Cardiac muscle cell (in vitro differentiated cells and primary cell): Measurements from ENCODE around the gene LRCH2. TPM values are rescaled to one million over a fixed set of nuclear protein-coding genes. Genes with fewer than 3 reads are reported as not detected.
A peak's percentile ranks its signal among the peaks of the same experiment; 100 is the strongest.

Source experiments
- DNase-seq, 2 donors: peaks; one replicate each; pipeline versions ENCODE4 v3.0.0 to v3.0.0-alpha.2; 2010 to 2017; ENCODE audit warnings: low read depth in 1 of 2, low spot score in 1 of 2
- H3K27ac ChIP-seq: fragments of 200-600 bp; sonication (generic); 2 replicates; pipeline ENCODE4 v1.5.1; 2016
- H3K27me3 ChIP-seq: fragments of 200-600 bp; sonication (generic); 2 replicates; pipeline ENCODE4 v1.6.0; 2016; ENCODE audit warnings: control low read depth
- H3K36me3 ChIP-seq: fragments of 200-600 bp; sonication (generic); 2 replicates; pipeline ENCODE4 v1.5.1; 2016; ENCODE audit warnings: control low read depth
- H3K4me1 ChIP-seq: fragments of 200-600 bp; sonication (generic); 2 replicates; pipeline ENCODE4 v1.8.1; 2017; ENCODE audit warnings: low read depth, mild to moderate bottlenecking, mixed run types
- H3K4me3 ChIP-seq: fragments of 200-600 bp; sonication (generic); 2 replicates; pipeline ENCODE4 v1.5.1; 2016; ENCODE audit warnings: mild to moderate bottlenecking
- H3K9me3 ChIP-seq: fragments of 200-600 bp; sonication (generic); 2 replicates; pipeline ENCODE4 v1.5.1; 2017; ENCODE audit warnings: low read depth, mild to moderate bottlenecking, control low read depth
- CTCF ChIP-seq: IDR thresholded peaks from 2 replicates; pipeline ENCODE4 v1.5.1; 2012; ENCODE audit warnings: low read depth, mild to moderate bottlenecking, low read length
- polyA plus RNA-seq: library from polyadenylated mRNA; unstranded; fragments of >200 nt; fragmentation: Nextera tagmentation; extraction: Ambion mirVana; gene quantifications from 2 replicates; pipeline ENCODE4 v1.2.1, GENCODE V29; 2016
- total RNA-seq: library from RNA; depleted of rRNA; stranded (reverse); fragments of >200 nt; gene quantifications from 2 replicates; pipeline ENCODE4 v1.2.3, GENCODE V29; 2016

The LRCH2 gene
- total and polyA plus RNA-seq, 2 experiments from 2014 or later, result 4.8 to 9.4 TPM

- DNase-seq, result no peak
- H3K27me3 ChIP-seq, result no peaks in the 10 kb centered on the region
- H3K27ac ChIP-seq, result no peak overlapping the region
Observed at GRCh38 chrX:115261148-115261547, 27.3 kb upstream of the LRCH2 start.

DNA sequence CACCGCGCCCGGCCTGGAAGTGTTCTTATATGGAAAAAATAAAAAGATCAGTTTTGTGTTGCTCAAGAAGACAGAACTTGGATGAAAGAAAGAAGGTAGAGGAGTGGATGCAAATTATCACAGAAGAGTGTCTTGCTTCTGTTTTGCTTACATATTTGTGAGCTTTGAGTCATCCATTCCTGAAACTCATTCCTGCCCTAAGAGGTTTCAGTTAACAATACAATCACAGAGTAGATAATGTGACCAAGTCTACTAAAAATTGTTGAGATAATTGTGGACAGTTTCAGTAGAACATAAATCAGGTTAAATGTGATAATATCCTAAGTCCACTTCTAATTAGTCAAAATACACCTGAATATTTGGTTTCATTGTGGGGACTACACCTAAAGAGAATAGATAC is 26.4 kb upstream of the LRCH2 start:
- Histone ChIP-seq H3K9me3 (no peaks in the 10 kb centered on the region), H3K27ac (no peak overlapping the region), H3K4me1 (peaks cover 9% of the 10 kb centered on the region), H3K27me3 (no peaks in the 10 kb centered on the region), H3K4me3 (no peak overlapping the region), H3K36me3 (no peaks in the 10 kb centered on the region)
- TF ChIP-seq CTCF, result no peak
- DNase-seq, result peak in 1 of 2 donors; percentile 5

More at GRCh38 chrX:115261148-115261547, 27.3 kb upstream of the LRCH2 start:
- no peaks in the 10 kb centered on the region for H3K36me3 ChIP-seq
- peaks cover 9% of the 10 kb centered on the region for H3K4me1 ChIP-seq
- no peak for TF ChIP-seq CTCF
- no peak overlapping the region for H3K4me3 ChIP-seq
- H3K9me3 ChIP-seq, result no peaks in the 10 kb centered on the region

DNA sequence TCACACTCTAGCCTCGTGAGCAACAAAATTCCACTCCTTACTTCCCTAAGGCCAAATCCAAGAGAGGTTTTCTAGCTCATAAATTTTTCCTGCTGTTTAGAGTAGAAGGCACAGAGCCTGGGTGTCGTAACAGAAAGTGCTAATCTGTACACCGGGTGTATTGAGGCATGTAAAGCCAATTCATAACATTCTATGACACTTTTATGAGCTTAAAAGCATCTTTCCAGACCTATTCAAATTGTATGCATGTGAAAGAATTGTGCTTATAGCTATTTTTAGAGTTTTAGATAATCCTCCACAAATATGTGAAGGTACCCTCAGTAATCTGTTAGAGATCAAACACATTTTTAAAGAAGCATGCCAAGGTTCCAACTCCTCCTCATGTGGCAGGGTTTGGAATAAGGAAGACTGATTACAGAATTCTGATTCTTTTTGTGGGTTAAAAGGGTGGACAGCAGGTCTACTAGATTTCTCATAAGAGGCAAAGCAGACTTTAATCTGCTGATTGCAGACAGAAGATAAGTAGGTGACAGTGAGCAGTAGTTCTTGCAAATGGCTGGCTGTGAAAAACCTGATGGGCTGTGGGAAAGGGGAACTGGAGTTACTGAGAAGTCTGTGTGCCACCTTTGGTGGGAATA is 25.5 kb upstream of the LRCH2 start:
- Histone ChIP-seq H3K36me3 (no peaks in the 10 kb centered on the region), H3K27me3 (no peaks in the 10 kb centered on the region), H3K9me3 (no peaks in the 10 kb centered on the region), H3K27ac (peak overlapping the region; percentile 38), H3K4me3 (no peak overlapping the region), H3K4me1 (peaks cover 9% of the 10 kb centered on the region)
- DNase-seq, result peak; percentile 3 to 4
- no peak for TF ChIP-seq CTCF

DNA sequence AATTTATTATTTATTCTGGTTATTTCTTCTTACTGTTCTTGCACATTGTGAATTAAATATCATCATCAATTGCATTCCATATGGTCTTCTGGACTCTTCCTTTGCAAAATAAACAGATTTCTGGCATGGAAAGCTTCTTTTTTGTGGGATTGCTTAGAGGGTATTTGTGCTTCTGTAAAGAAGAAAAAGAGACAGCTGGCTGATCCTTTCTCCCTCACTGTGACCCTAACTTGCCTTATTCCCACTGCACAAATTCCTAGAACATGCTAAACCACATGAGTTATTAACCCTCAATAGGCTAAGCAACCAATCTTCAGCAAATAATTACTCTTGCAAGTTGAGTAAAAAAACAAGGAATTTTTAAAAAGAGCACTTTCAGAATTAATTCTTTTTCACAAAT is 23.8 kb upstream of the LRCH2 start:
- no peak for TF ChIP-seq CTCF
- no peaks in the 10 kb centered on the region for H3K36me3 ChIP-seq
- H3K27me3 ChIP-seq, result no peaks in the 10 kb centered on the region
- DNase-seq, result no peak
- H3K9me3 ChIP-seq, result no peaks in the 10 kb centered on the region
- no peak overlapping the region for H3K27ac ChIP-seq
- peaks cover 9% of the 10 kb centered on the region for H3K4me1 ChIP-seq
- H3K4me3 ChIP-seq, result no peak overlapping the region

DNA sequence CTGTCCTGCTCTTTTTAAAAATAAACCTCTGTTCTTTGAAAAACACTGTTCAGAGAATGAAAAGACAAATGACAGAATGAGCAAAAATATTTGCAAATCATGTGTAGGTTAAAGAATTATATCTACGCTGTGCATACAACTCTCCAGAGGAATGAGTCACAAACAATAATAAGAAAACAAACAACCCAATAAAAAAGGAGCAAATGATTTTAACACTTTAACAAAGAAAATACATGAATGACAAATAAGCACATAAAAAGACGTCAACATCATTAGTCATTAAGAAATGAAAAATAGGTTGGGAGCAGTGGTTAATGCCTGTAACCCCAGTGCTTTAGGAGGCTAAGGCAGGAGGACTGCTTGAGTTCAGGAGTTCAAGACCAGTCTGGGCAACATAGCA is 21.1 kb upstream of the LRCH2 start:
- Histone ChIP-seq H3K27me3 (no peaks in the 10 kb centered on the region), H3K9me3 (no peaks in the 10 kb centered on the region), H3K4me3 (no peak overlapping the region), H3K27ac (no peak overlapping the region), H3K4me1 (peaks cover 9% of the 10 kb centered on the region), H3K36me3 (no peaks in the 10 kb centered on the region)
- TF ChIP-seq CTCF, result no peak
- DNase-seq, result no peak
